ENCODE results near the gene HS6ST2. TPM values are rescaled to one million over a fixed set of nuclear protein-coding genes. Genes with fewer than 3 reads are reported as not detected.

The HS6ST2 gene
- total RNA-seq, 1 experiment from 2014 or later = 0.26 TPM

DNA sequence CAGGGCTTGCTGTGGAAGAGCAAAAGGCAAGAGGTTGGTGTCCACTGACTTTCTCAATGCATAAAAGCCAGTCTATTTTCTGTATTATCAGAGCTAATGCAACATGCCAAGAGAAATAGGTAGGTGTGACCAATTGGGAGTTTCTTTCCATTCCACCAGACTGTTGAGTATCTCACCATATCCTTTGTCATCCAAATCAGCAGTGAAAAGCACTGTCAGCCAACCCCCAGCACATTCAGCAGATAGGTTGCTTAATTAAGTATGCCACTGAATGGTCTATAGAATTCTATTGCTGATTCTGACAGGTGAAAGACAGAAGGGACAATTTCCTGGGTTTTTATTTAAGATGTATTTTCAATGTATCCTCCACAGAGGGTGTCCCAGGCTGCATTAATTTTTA, 139.8 kb downstream of the HS6ST2 start:
- POLR2A ChIA-PET = no interaction called here
- no peaks in the 10 kb centered on the region for H3K27me3 ChIP-seq (ENCODE audit: control insufficient read depth, insufficient read depth, low read length)
- TF ChIP-seq POLR2AphosphoS5 (IDR thresholded peaks at IDR 0.05; ENCODE audit: low read depth, low read length) (no peak), SIN3A (IDR thresholded peaks at IDR 0.05; ENCODE audit: borderline replicate concordance, insufficient read depth, low read depth, low read length) (no peak), TCF7L2 (IDR thresholded peaks at IDR 0.05; ENCODE audit: low read depth, low read length) (no peak)
- TF ChIP-seq, protein P1, sequence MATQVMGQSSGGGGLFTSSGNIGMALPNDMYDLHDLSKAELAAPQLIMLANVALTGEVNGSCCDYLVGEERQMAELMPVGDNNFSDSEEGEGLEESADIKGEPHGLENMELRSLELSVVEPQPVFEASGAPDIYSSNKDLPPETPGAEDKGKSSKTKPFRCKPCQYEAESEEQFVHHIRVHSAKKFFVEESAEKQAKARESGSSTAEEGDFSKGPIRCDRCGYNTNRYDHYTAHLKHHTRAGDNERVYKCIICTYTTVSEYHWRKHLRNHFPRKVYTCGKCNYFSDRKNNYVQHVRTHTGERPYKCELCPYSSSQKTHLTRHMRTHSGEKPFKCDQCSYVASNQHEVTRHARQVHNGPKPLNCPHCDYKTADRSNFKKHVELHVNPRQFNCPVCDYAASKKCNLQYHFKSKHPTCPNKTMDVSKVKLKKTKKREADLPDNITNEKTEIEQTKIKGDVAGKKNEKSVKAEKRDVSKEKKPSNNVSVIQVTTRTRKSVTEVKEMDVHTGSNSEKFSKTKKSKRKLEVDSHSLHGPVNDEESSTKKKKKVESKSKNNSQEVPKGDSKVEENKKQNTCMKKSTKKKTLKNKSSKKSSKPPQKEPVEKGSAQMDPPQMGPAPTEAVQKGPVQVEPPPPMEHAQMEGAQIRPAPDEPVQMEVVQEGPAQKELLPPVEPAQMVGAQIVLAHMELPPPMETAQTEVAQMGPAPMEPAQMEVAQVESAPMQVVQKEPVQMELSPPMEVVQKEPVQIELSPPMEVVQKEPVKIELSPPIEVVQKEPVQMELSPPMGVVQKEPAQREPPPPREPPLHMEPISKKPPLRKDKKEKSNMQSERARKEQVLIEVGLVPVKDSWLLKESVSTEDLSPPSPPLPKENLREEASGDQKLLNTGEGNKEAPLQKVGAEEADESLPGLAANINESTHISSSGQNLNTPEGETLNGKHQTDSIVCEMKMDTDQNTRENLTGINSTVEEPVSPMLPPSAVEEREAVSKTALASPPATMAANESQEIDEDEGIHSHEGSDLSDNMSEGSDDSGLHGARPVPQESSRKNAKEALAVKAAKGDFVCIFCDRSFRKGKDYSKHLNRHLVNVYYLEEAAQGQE (IDR thresholded peaks at IDR 0.05; ENCODE audit: insufficient read depth in 1 of 2, low read depth in 2 of 2, low read length in 1 of 2) = no peak
- TF ChIP-seq, protein P2, sequence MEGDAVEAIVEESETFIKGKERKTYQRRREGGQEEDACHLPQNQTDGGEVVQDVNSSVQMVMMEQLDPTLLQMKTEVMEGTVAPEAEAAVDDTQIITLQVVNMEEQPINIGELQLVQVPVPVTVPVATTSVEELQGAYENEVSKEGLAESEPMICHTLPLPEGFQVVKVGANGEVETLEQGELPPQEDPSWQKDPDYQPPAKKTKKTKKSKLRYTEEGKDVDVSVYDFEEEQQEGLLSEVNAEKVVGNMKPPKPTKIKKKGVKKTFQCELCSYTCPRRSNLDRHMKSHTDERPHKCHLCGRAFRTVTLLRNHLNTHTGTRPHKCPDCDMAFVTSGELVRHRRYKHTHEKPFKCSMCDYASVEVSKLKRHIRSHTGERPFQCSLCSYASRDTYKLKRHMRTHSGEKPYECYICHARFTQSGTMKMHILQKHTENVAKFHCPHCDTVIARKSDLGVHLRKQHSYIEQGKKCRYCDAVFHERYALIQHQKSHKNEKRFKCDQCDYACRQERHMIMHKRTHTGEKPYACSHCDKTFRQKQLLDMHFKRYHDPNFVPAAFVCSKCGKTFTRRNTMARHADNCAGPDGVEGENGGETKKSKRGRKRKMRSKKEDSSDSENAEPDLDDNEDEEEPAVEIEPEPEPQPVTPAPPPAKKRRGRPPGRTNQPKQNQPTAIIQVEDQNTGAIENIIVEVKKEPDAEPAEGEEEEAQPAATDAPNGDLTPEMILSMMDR (IDR thresholded peaks at IDR 0.05) = no peak
- no peaks in the 10 kb centered on the region for H3K36me3 ChIP-seq (ENCODE audit: control insufficient read depth, insufficient read depth, low read length)
- DNase-seq (ENCODE audit: low read depth, low spot score) = no peak
- no peak for ATAC-seq
- intact Hi-C loops (cut with micrococcal nuclease; ENCODE audit: unreplicated experiment) = no loop called here
- H3K4me3 ChIP-seq (ENCODE audit: low read depth in 2 of 2, low read length in 2 of 2) = no peak overlapping the region
- CTCF ChIA-PET = interaction anchor here (0.6 kb wide), 1 partner anchor 821 kb away, joined by 5 read pairs; no protein-coding TSS in a partner anchor
- H3K4me1 ChIP-seq (ENCODE audit: control insufficient read depth, insufficient read depth, low read length) = no peaks in the 10 kb centered on the region
- BruUV-seq (replicated peaks) = no TSS peak
- H3K27ac ChIP-seq (ENCODE audit: low read length) = no peak overlapping the region
- no peaks in the 10 kb centered on the region for H3K9me3 ChIP-seq (ENCODE audit: control insufficient read depth, insufficient read depth, low read depth, low read length)
- in situ Hi-C loops (cut with HindIII; ENCODE audit: low pct_unique_long_range_greater_than_20kb, low sequenced_read_pairs) = no loop called here

DNA sequence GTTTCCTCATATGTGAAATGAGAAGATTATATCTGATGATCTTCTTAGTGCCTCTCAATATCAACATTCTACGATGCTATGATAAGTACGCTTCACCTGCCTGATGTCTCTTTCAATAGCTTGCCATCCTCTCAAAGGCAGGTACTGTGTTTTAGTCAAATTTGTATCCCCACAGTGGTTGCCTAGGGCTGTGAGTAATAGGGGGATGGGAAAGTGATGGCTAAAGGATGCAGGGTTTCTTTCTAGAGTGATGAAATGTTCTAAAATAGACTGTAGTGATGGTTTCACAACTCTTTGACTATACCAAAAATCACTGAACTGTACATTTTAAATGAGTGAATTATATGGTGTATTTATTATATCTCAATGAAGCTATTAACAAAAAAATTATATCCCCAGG, 142.8 kb downstream of the HS6ST2 start:
- ATAC-seq (no peak), DNase-seq (ENCODE audit: low read depth, low spot score) (no peak)
- Histone ChIP-seq H3K27ac (ENCODE audit: low read length) (no peak overlapping the region), H3K9me3 (ENCODE audit: control insufficient read depth, insufficient read depth, low read depth, low read length) (no peaks in the 10 kb centered on the region), H3K4me3 (ENCODE audit: low read depth in 2 of 2, low read length in 2 of 2) (no peak overlapping the region), H3K4me1 (ENCODE audit: control insufficient read depth, insufficient read depth, low read length) (no peaks in the 10 kb centered on the region), H3K36me3 (ENCODE audit: control insufficient read depth, insufficient read depth, low read length) (no peaks in the 10 kb centered on the region), H3K27me3 (ENCODE audit: control insufficient read depth, insufficient read depth, low read length) (no peaks in the 10 kb centered on the region)
- CTCF ChIA-PET = no interaction called here
- POLR2A ChIA-PET = no interaction called here
- intact Hi-C loops (cut with micrococcal nuclease; ENCODE audit: unreplicated experiment) = no loop called here
- in situ Hi-C loops (cut with HindIII; ENCODE audit: low pct_unique_long_range_greater_than_20kb, low sequenced_read_pairs) = no loop called here
- TF ChIP-seq, protein P1 (IDR thresholded peaks at IDR 0.05; ENCODE audit: insufficient read depth in 1 of 2, low read depth in 2 of 2, low read length in 1 of 2) = no peak
- no peak for TF ChIP-seq SIN3A (IDR thresholded peaks at IDR 0.05; ENCODE audit: borderline replicate concordance, insufficient read depth, low read depth, low read length)
- TF ChIP-seq, protein P2 (IDR thresholded peaks at IDR 0.05) = no peak
- no peak for TF ChIP-seq TCF7L2 (IDR thresholded peaks at IDR 0.05; ENCODE audit: low read depth, low read length)
- TF ChIP-seq POLR2AphosphoS5 (IDR thresholded peaks at IDR 0.05; ENCODE audit: low read depth, low read length) = no peak
- BruUV-seq (replicated peaks) = no TSS peak
